ENCODE results near the gene AMOTL1. TPM values are rescaled to one million over a fixed set of nuclear protein-coding genes. Genes with fewer than 3 reads are reported as not detected.
A peak's percentile ranks its signal among the peaks of the same experiment; 100 is the strongest.

AMOTL1 gene
- total RNA-seq, 1 experiment from 2014 or later, result 32.6 TPM

- intact Hi-C loops (cut with micrococcal nuclease), result no loop called here
- ChIA-PET POLR2A (ENCODE audit: unreplicated experiment) (no interaction called here), CTCF (no interaction called here)
- H4K20me1 ChIP-seq (ENCODE audit: low read length), result no peaks in the 10 kb centered on the region
- peaks cover 15% of the 10 kb centered on the region for H3F3A ChIP-seq (ENCODE audit: low read length, unreplicated experiment)
- no peak overlapping the region for H3K4me3 ChIP-seq (ENCODE audit: low read length)
- peaks cover 76% of the 10 kb centered on the region for H3K79me2 ChIP-seq (ENCODE audit: low read length)
- H3K9me2 ChIP-seq (replicated peaks; ENCODE audit: low read length), result no peaks in the 10 kb centered on the region
- H3K4me1 ChIP-seq (ENCODE audit: insufficient read depth, low read length), result peaks cover 56% of the 10 kb centered on the region
- no peak overlapping the region for H3K9ac ChIP-seq (ENCODE audit: low read length)
- no peak for TF ChIP-seq CTCF (conservative IDR thresholded peaks at IDR 0.05; ENCODE audit: low read depth, low read length)
- TF ChIP-seq EZH2phosphoT487 (IDR thresholded peaks at IDR 0.05; ENCODE audit: borderline replicate concordance, low read length), result no peak
- TF ChIP-seq EZH2 (IDR thresholded peaks at IDR 0.05; ENCODE audit: low read length, unreplicated experiment), result no peak
- no peak overlapping the region for H3K27ac ChIP-seq (ENCODE audit: low read length)
- no peaks in the 10 kb centered on the region for H3K9me3 ChIP-seq (ENCODE audit: low read length)
- DNase-seq, result no peak
- BruUV-seq (replicated peaks), result no TSS peak
- peaks cover 25% of the 10 kb centered on the region for H3K36me3 ChIP-seq (ENCODE audit: low read depth, low read length)
- no peak for ATAC-seq
- H3K27me3 ChIP-seq (ENCODE audit: low read length), result no peaks in the 10 kb centered on the region
- H3K4me2 ChIP-seq (ENCODE audit: low read length), result no peak overlapping the region
- H2AFZ ChIP-seq (ENCODE audit: low read length), result no peak overlapping the region
Observed at GRCh38 chr11:94796190-94796580, 28.0 kb downstream of the AMOTL1 start.

- no peak overlapping the region for H3K4me2 ChIP-seq (ENCODE audit: low read length)
- H3K9ac ChIP-seq (ENCODE audit: low read length), result no peak overlapping the region
- ATAC-seq (no peak), DNase-seq (peak; percentile 43)
- TF ChIP-seq EZH2 (IDR thresholded peaks at IDR 0.05; ENCODE audit: low read length, unreplicated experiment), result no peak
- TF ChIP-seq EZH2phosphoT487 (IDR thresholded peaks at IDR 0.05; ENCODE audit: borderline replicate concordance, low read length), result no peak
- no peak for TF ChIP-seq CTCF (conservative IDR thresholded peaks at IDR 0.05; ENCODE audit: low read depth, low read length)
- no peak overlapping the region for H3K27ac ChIP-seq (ENCODE audit: low read length)
- H3K4me3 ChIP-seq (ENCODE audit: low read length), result no peak overlapping the region
- ChIA-PET POLR2A (ENCODE audit: unreplicated experiment) (no interaction called here), CTCF (no interaction called here)
- peaks cover 29% of the 10 kb centered on the region for H3K36me3 ChIP-seq (ENCODE audit: low read depth, low read length)
- H3K4me1 ChIP-seq (ENCODE audit: insufficient read depth, low read length), result peaks cover 49% of the 10 kb centered on the region
- BruUV-seq (replicated peaks), result no TSS peak
- H3F3A ChIP-seq (ENCODE audit: low read length, unreplicated experiment), result peaks cover 15% of the 10 kb centered on the region
- no peak overlapping the region for H2AFZ ChIP-seq (ENCODE audit: low read length)
- H4K20me1 ChIP-seq (ENCODE audit: low read length), result no peaks in the 10 kb centered on the region
- no peaks in the 10 kb centered on the region for H3K9me2 ChIP-seq (replicated peaks; ENCODE audit: low read length)
- H3K79me2 ChIP-seq (ENCODE audit: low read length), result peaks cover 73% of the 10 kb centered on the region
- H3K27me3 ChIP-seq (ENCODE audit: low read length), result no peaks in the 10 kb centered on the region
- H3K9me3 ChIP-seq (ENCODE audit: low read length), result no peaks in the 10 kb centered on the region
- intact Hi-C loops (cut with micrococcal nuclease), result no loop called here
Observed at GRCh38 chr11:94796863-94797262, 28.7 kb downstream of the AMOTL1 start.

- Histone ChIP-seq H3K9me3 (ENCODE audit: low read length) (no peaks in the 10 kb centered on the region), H3K4me3 (ENCODE audit: low read length) (no peak overlapping the region), H3K9me2 (replicated peaks; ENCODE audit: low read length) (no peaks in the 10 kb centered on the region), H3F3A (ENCODE audit: low read length, unreplicated experiment) (peaks cover 6% of the 10 kb centered on the region), H3K4me1 (ENCODE audit: insufficient read depth, low read length) (peaks cover 26% of the 10 kb centered on the region), H3K9ac (ENCODE audit: low read length) (no peak overlapping the region), H2AFZ (ENCODE audit: low read length) (no peak overlapping the region), H3K4me2 (ENCODE audit: low read length) (no peak overlapping the region), H3K27me3 (ENCODE audit: low read length) (no peaks in the 10 kb centered on the region), H3K27ac (ENCODE audit: low read length) (no peak overlapping the region), H4K20me1 (ENCODE audit: low read length) (no peaks in the 10 kb centered on the region), H3K79me2 (ENCODE audit: low read length) (peaks cover 78% of the 10 kb centered on the region), H3K36me3 (ENCODE audit: low read depth, low read length) (peaks cover 33% of the 10 kb centered on the region)
- ChIA-PET CTCF (no interaction called here), POLR2A (ENCODE audit: unreplicated experiment) (no interaction called here)
- no peak for TF ChIP-seq EZH2 (IDR thresholded peaks at IDR 0.05; ENCODE audit: low read length, unreplicated experiment)
- TF ChIP-seq CTCF (conservative IDR thresholded peaks at IDR 0.05; ENCODE audit: low read depth, low read length), result no peak
- no peak for TF ChIP-seq EZH2phosphoT487 (IDR thresholded peaks at IDR 0.05; ENCODE audit: borderline replicate concordance, low read length)
- no peak for ATAC-seq
- intact Hi-C loops (cut with micrococcal nuclease), result no loop called here
- no peak for DNase-seq
- TSS peak; percentile 35 for BruUV-seq (replicated peaks)
Observed at GRCh38 chr11:94799726-94800125, 31.6 kb downstream of the AMOTL1 start.
